GM12878 (cell line): ENCODE results near the gene PDE7B. TPM values are rescaled to one million over a fixed set of nuclear protein-coding genes. Genes with fewer than 3 reads are reported as not detected.

ENCODE experiments used
- ATAC-seq: fragments of 200-7000 bp; cut with Tn5 transposase; 3 replicates; pipeline ENCODE4 v1.9.1; 2020; ENCODE audit warnings: mild to moderate bottlenecking, moderate library complexity
- BruUV-seq: library from RNA; stranded (reverse); fragments of 400-500 nt; replicated peaks from 2 replicates; lab custom pipeline; 2021; lab: Mats Ljungman, UMichigan
- CTCF ChIA-PET: fragments of 300-600 bp; sonication (Branson Sonifier 250); formaldehyde crosslinking; extraction: SDS; loops from one replicate; lab custom pipeline; 2021; ENCODE audit warnings: inconsistent platforms; lab: Yijun Ruan, JAX
- POLR2A ChIA-PET: fragments of 350-600 bp; formaldehyde crosslinking; extraction: SDS; loops from one replicate; lab custom pipeline; 2021; ENCODE audit warnings: inconsistent platforms; lab: Charles Lee
- RAD21 ChIA-PET: fragments of 300-600 bp; sonication (Branson Sonifier 250); formaldehyde crosslinking; loops from one replicate; lab custom pipeline; 2023; ENCODE audit warnings: antibody characterized with exemption; ENCODE audit not compliant: unreplicated experiment; lab: Charles Lee
- SMC1A ChIA-PET: fragments of 300-600 bp; sonication (Branson Sonifier 250); formaldehyde crosslinking; loops from one replicate; lab custom pipeline; 2023; ENCODE audit not compliant: unreplicated experiment, uncharacterized antibody; lab: Charles Lee
- DNase-seq: peaks from one replicate; pipeline ENCODE4 v3.0.0-alpha.2; 2011; ENCODE audit warnings: low read depth, low spot score
- FAIRE-seq: peaks from 3 replicates; lab custom pipeline; 2011; peaks lifted over from hg19 to GRCh38; lab: Jason Lieb, UNC
- H2AFZ ChIP-seq: 2 replicates; pipeline ENCODE4 v1.6.0; 2011; ENCODE audit warnings: low read depth, low read length, control low read depth; ENCODE audit not compliant: control insufficient read depth
- H3K27ac ChIP-seq: 2 replicates; pipeline ENCODE4 v1.5.1; 2011; ENCODE audit warnings: control low read depth; ENCODE audit not compliant: control insufficient read depth, insufficient read depth
- H3K27me3 ChIP-seq, 2 experiments: replicated peaks in 1 of 2; 2 replicates each; pipeline versions ENCODE4 v1.6.0 to v1.6.1; 2011; ENCODE audit warnings: low read length in 1 of 2; ENCODE audit not compliant: control insufficient read depth in 2 of 2, insufficient read depth in 2 of 2
- H3K36me3 ChIP-seq, 2 experiments: 2 replicates each; pipeline ENCODE4 v1.5.1; 2011; ENCODE audit warnings: low read length in 1 of 2; ENCODE audit not compliant: control insufficient read depth in 2 of 2, insufficient read depth in 2 of 2
- H3K4me1 ChIP-seq: 2 replicates; pipeline ENCODE4 v1.6.1; 2011; ENCODE audit warnings: mild to moderate bottlenecking, low read length, moderate library complexity, mixed read lengths; ENCODE audit not compliant: control insufficient read depth, insufficient read depth
- H3K4me2 ChIP-seq: 2 replicates; pipeline ENCODE4 v1.6.0; 2011; ENCODE audit warnings: control low read depth; ENCODE audit not compliant: control insufficient read depth, insufficient read depth
- H3K4me3 ChIP-seq: fragments of 200-600 bp; sonication (generic); 2 replicates; pipeline ENCODE4 v1.5.1; 2016
- H3K79me2 ChIP-seq: 2 replicates; pipeline ENCODE4 v1.6.0; 2011; ENCODE audit warnings: low read length; ENCODE audit not compliant: control insufficient read depth, insufficient read depth
- H3K9ac ChIP-seq: 2 replicates; pipeline ENCODE4 v1.8.0; 2011; ENCODE audit warnings: low read length, control low read depth, mixed read lengths; ENCODE audit not compliant: control insufficient read depth, insufficient read depth
- H3K9me3 ChIP-seq: replicated peaks from 3 replicates; pipeline ENCODE4 v1.5.1; 2011; ENCODE audit warnings: mild to moderate bottlenecking, low read length; ENCODE audit not compliant: control insufficient read depth, insufficient read depth
- H4K20me1 ChIP-seq: 2 replicates; pipeline ENCODE4 v1.6.0; 2011; ENCODE audit not compliant: control insufficient read depth, insufficient read depth
- BMI1 ChIP-seq: fragments of 450-650 bp; IDR thresholded peaks from 2 replicates; pipeline ENCODE4 v1.6.1; 2016; ENCODE audit warnings: mild to moderate bottlenecking, moderate library complexity, borderline replicate concordance
- CBX3 ChIP-seq: fragments of 200-600 bp; sonication (generic); IDR thresholded peaks from 2 replicates; pipeline ENCODE4 v1.6.1; 2016; ENCODE audit warnings: low read depth, borderline replicate concordance
- CHD1 ChIP-seq: IDR thresholded peaks from 2 replicates; pipeline ENCODE4 v1.6.1; 2012; ENCODE audit warnings: low read depth, low read length, improper control_type of control experiment
- E2F4 ChIP-seq: IDR thresholded peaks from 2 replicates; pipeline ENCODE4 v1.6.1; 2012; ENCODE audit warnings: low read depth, low read length, improper control_type of control experiment
- E2F8 ChIP-seq: fragments of 450-650 bp; IDR thresholded peaks from 2 replicates; pipeline ENCODE4 v1.6.1; 2018; ENCODE audit warnings: mild to moderate bottlenecking, low read depth, moderate library complexity; ENCODE audit not compliant: partially characterized antibody
- EED ChIP-seq: sonication (generic); IDR thresholded peaks from 2 replicates; pipeline ENCODE4 v1.6.1; 2016; ENCODE audit warnings: antibody characterized with exemption, low read depth
- EGR1 ChIP-seq, 2 experiments: IDR thresholded peaks; 1 replicate in 1 of 2; 2 replicates in 1 of 2; pipeline ENCODE4 v1.6.1; 2011 to 2012; ENCODE audit warnings: low read depth in 2 of 2, low read length in 2 of 2, borderline replicate concordance in 1 of 2, mild to moderate bottlenecking in 1 of 2, moderate library complexity in 1 of 2
- FOS ChIP-seq: IDR thresholded peaks from 3 replicates; pipeline ENCODE4 v1.6.1; 2011; ENCODE audit warnings: borderline replicate concordance; ENCODE audit not compliant: insufficient read length; ENCODE audit errors: extremely low read depth
- FOXK2 ChIP-seq: fragments of 450-650 bp; IDR thresholded peaks from 2 replicates; pipeline ENCODE4 v1.6.1; 2017; ENCODE audit warnings: mild to moderate bottlenecking, moderate library complexity
- NKRF ChIP-seq: fragments of 450-650 bp; conservative IDR thresholded peaks from 2 replicates; pipeline ENCODE4 v1.6.1; 2017; ENCODE audit warnings: mild to moderate bottlenecking, moderate library complexity
- NR2C2 ChIP-seq: IDR thresholded peaks from 2 replicates; pipeline ENCODE4 v1.6.1; 2011; ENCODE audit warnings: borderline replicate concordance, low read depth; ENCODE audit not compliant: control insufficient read depth, insufficient read length
- POLR2AphosphoS2 ChIP-seq: IDR thresholded peaks from 2 replicates; pipeline ENCODE4 v1.6.1; 2011; ENCODE audit warnings: low read depth, mild to moderate bottlenecking, low read length, improper control_type of control experiment, moderate library complexity
- POLR2AphosphoS5 ChIP-seq: IDR thresholded peaks from 2 replicates; pipeline ENCODE4 v1.6.1; 2011; ENCODE audit warnings: mild to moderate bottlenecking, low read length, inconsistent platforms
- USF2 ChIP-seq: IDR thresholded peaks from 2 replicates; pipeline ENCODE4 v1.6.1; 2011; ENCODE audit warnings: low read depth, low read length, improper control_type of control experiment, borderline replicate concordance
- ZBTB33 ChIP-seq: fragments of 450-650 bp; IDR thresholded peaks from 2 replicates; pipeline ENCODE4 v1.6.1; 2017; ENCODE audit warnings: mild to moderate bottlenecking
- WGBS: methylation state at CpG from one replicate; pipeline ENCODE4 v1.1.6; 2016; ENCODE audit warnings: low lambda C conversion rate; ENCODE audit not compliant: insufficient replicate concordance, insufficient coverage; ENCODE audit errors: missing lambda C conversion rate; 5-methylcytosine and 5-hydroxymethylcytosine counted together
- in situ Hi-C: fragments of 300-500 bp; cut with MboI; formaldehyde crosslinking; loops from 9 replicates; pipeline ENCODE4 v1.14.3; 2018; ENCODE audit warnings: mixed read lengths
- intact Hi-C: fragments of 100-400 bp; cut with micrococcal nuclease; formaldehyde crosslinking; loops from one replicate; pipeline ENCODE4 v1.14.2; 2022; ENCODE audit not compliant: unreplicated experiment
- polyA plus RNA-seq, 11 experiments: library from polyadenylated mRNA; depleted of rRNA in 4 of 11; unstranded in 6 of 11; stranded (reverse) in 5 of 11; fragments of >200 nt; fragmentation: Nextera tagmentation in 4 of 11; fragmentation: Illumina TruSeq in 1 of 11; extraction: Ambion mirVana in 4 of 11; extraction: Trizol in 1 of 11; gene quantifications; 1 replicate in 1 of 11; 2 replicates in 10 of 11; pipeline versions ENCODE4 v1.2.1 to v1.2.3, GENCODE V29; 2011 to 2016; ENCODE audit warnings: inconsistent platforms in 2 of 11, missing spikeins in 2 of 11, low read depth in 1 of 11
- total RNA-seq, 4 experiments: library from RNA; depleted of rRNA in 3 of 4; stranded (reverse); fragments of >200 nt in 3 of 4; fragmentation: Illumina TruSeq in 1 of 4; extraction: Trizol in 1 of 4; gene quantifications; 2 replicates each; pipeline versions ENCODE4 v1.2.1 to v1.2.3, GENCODE V29; 2013 to 2021

Gene PDE7B
- total and polyA plus RNA-seq, 10 of the 15 experiments (the other 5 are each of a cell fraction or from before 2014, with no cell fraction given): not detected

- no peak for TF ChIP-seq ZBTB33
- no peak for TF ChIP-seq POLR2AphosphoS5
- TF ChIP-seq CHD1: no peak
- no peak for TF ChIP-seq EED
- TF ChIP-seq, all 136 proteins: peak for 0
Observed at GRCh38 chr6:136163260-136163659, 311.8 kb downstream of the PDE7B start (continued).

GRCh38 chr6:136166815-136167214, 315.3 kb downstream of the PDE7B start:
- Histone ChIP-seq H3K4me2 (no peak overlapping the region), H3K9me3 (no peaks in the 10 kb centered on the region), H3K36me3 (no peaks in the 10 kb centered on the region), H2AFZ (no peak overlapping the region), H3K27me3 (no peaks in the 10 kb centered on the region), H3K27ac (no peak overlapping the region), H3K79me2 (no peaks in the 10 kb centered on the region), H3K9ac (no peak overlapping the region), H3K4me3 (no peak overlapping the region), H3K4me1 (no peaks in the 10 kb centered on the region), H4K20me1 (no peaks in the 10 kb centered on the region)
- no TSS peak for BruUV-seq
- DNase-seq: no peak
- no peak for FAIRE-seq
- ChIA-PET POLR2A (no interaction called here), SMC1A (no interaction called here), RAD21 (no interaction called here), CTCF (no interaction called here)
- no peak for ATAC-seq
- intact Hi-C loops: no loop called here
- in situ Hi-C loops: no loop called here
- WGBS: 0% methylated on average over 1 of the region's 1 CpG
- TF ChIP-seq POLR2AphosphoS2 (no peak), USF2 (no peak), E2F4 (no peak), BMI1 (no peak), NR2C2 (no peak), EGR1 (IDR thresholded peaks at IDR 0.05; ENCODE audit: borderline replicate concordance in 1 of 2, low read depth in 2 of 2, low read length in 2 of 2) (no peak), CBX3 (no peak), NKRF (no peak), FOXK2 (no peak), FOS (no peak), E2F8 (no peak)
